ENCODE results near the gene PCDHGA4.
A peak's percentile ranks its signal among the peaks of the same experiment; 100 is the strongest.
"Not testable (repeated sequence)": the region's sequence is repeated elsewhere in the genome, so short reads cannot be mapped to it uniquely, and the experiment has no call there.

The PCDHGA4 gene

GRCh38 chr5:141349917-141350619 lies 4.8 kb upstream of the PCDHGA4 start, which contains the start of gene PCDHGB1:
TSS of gene PCDHGB1 (plus strand) at chr5:141350099. CDS start at chr5:141350261, 162 bp downstream.
- peak in 2 of 5 donors; percentile 19 to 25 for DNase-seq

- DNase-seq, result no peak
Measured at GRCh38 chr5:141351591-141351990, 3.2 kb upstream of the PCDHGA4 start.

- no peak for DNase-seq
Measured at GRCh38 chr5:141355641-141356040, 820 bp downstream of the PCDHGA4 start.

- no peak for DNase-seq
Measured at GRCh38 chr5:141356133-141356532, 1.3 kb downstream of the PCDHGA4 start.

GRCh38 chr5:141356950-141357349 lies 2.1 kb downstream of the PCDHGA4 start:
- no peak for DNase-seq

GRCh38 chr5:141359790-141360426 lies 5.1 kb downstream of the PCDHGA4 start, which contains the start of gene PCDHGB2:
TSS of gene PCDHGB2 (plus strand) at chr5:141359994. CDS start at chr5:141360136, 142 bp downstream.
- peak in 1 of 5 donors; percentile 7 for DNase-seq

GRCh38 chr5:141360685-141361084 lies 5.9 kb downstream of the PCDHGA4 start:
- no peak for DNase-seq

GRCh38 chr5:141362719-141363118 lies 7.9 kb downstream of the PCDHGA4 start:
- DNase-seq, result no peak

GRCh38 chr5:141363952-141364660 lies 9.3 kb downstream of the PCDHGA4 start, which contains the start of gene PCDHGA5:
TSS of gene PCDHGA5 (plus strand) at chr5:141364162. CDS start at chr5:141364331, 169 bp downstream.
- DNase-seq, result no peak

GRCh38 chr5:141366016-141366896 lies 11.4 kb downstream of the PCDHGA4 start:
- no peak for DNase-seq

GRCh38 chr5:141369994-141370848 lies 15.4 kb downstream of the PCDHGA4 start, which contains the start of gene PCDHGB3:
TSS of gene PCDHGB3 (plus strand) at chr5:141370242. CDS start at chr5:141370395, 153 bp downstream.
- peak in 3 of 5 donors; percentile 18 to 29 (median 21) for DNase-seq

- no peak for DNase-seq
Measured at GRCh38 chr5:141371572-141372475, 17.0 kb downstream of the PCDHGA4 start.

GRCh38 chr5:141373673-141374317 lies 19.0 kb downstream of the PCDHGA4 start, which contains the start of gene PCDHGA6:
TSS of gene PCDHGA6 (plus strand) at chr5:141373891. CDS start at chr5:141374084, 193 bp downstream.
- DNase-seq, result no peak

GRCh38 chr5:141374627-141375026 lies 19.8 kb downstream of the PCDHGA4 start:
- DNase-seq, result no peak

GRCh38 chr5:141375444-141376155 lies 20.8 kb downstream of the PCDHGA4 start:
- DNase-seq, result not testable (repeated sequence)

- DNase-seq, result no peak
Measured at GRCh38 chr5:141382469-141383294, 27.9 kb downstream of the PCDHGA4 start, which contains the start of gene PCDHGA7. TSS of gene PCDHGA7 (plus strand) at chr5:141382742. CDS start at chr5:141382900, 158 bp downstream.

- no peak for DNase-seq
Measured at GRCh38 chr5:141383345-141383744, 28.5 kb downstream of the PCDHGA4 start.

All from T-helper 1 cell (primary cell).